ENCODE measurements around the gene WDSUB1. TPM values are rescaled to one million over a fixed set of nuclear protein-coding genes. Genes with fewer than 3 reads are reported as not detected.

WDSUB1 gene, protein sequence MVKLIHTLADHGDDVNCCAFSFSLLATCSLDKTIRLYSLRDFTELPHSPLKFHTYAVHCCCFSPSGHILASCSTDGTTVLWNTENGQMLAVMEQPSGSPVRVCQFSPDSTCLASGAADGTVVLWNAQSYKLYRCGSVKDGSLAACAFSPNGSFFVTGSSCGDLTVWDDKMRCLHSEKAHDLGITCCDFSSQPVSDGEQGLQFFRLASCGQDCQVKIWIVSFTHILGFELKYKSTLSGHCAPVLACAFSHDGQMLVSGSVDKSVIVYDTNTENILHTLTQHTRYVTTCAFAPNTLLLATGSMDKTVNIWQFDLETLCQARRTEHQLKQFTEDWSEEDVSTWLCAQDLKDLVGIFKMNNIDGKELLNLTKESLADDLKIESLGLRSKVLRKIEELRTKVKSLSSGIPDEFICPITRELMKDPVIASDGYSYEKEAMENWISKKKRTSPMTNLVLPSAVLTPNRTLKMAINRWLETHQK
- 2.4 and 2.5 TPM in 2 replicates for total RNA-seq

DNA sequence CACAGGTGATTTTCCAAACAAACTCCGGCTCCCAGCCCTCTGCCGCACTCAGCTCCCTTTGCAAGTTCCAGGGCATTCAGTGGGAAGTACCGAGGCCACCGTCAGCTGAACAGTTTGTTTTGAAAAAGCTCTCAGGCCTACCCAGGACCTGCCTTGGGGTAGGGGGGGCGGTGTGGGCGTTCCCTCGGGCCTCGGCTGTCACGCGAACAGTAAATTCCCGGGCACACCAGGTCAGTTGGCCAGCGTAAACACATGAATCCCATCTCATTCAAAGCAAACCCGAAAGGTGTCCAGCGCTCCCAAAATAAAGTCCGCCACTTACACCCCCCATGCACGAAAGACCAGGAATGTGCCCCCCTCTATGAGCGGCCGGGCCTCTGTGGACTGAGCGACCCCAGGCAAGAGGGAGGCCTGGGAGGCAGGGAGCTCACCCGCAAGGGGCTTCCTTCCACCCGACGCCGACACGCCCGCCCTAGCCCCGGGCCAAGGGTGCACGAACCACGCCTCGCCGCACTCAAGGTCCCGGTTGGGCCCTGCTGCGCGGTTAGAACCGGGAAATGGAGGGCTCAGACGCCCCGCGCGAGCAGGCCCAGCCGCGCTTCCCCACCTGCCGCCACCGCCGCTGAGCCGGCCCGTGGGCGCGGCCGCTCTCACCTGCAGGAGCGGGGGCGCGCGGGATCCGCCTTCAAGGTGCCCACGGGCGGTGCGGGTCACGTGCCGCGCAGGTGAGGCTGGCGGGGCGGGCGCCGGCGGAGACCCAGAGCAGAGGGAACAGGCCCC lies at the start of gene WDSUB1:
WDSUB1 (minus strand) TSS at position 775 of the 780 bp plus-strand sequence. CDS start 3,634 bp downstream, outside the sequence.

